HepG2 (cell line): ENCODE data around the gene RPL22L1. TPM values are rescaled to one million over a fixed set of nuclear protein-coding genes. Genes with fewer than 3 reads are reported as not detected.

ENCODE experiments used
- ARNT ChIP-seq: fragments of 450-650 bp; IDR thresholded peaks from 2 replicates; pipeline ENCODE4 v1.6.1; 2017
- CHD4 ChIP-seq: fragments of 200-600 bp; sonication (generic); IDR thresholded peaks from 2 replicates; pipeline ENCODE4 v1.7.0; 2017; ENCODE audit warnings: mild to moderate bottlenecking, low read length, borderline replicate concordance
- HNF4A ChIP-seq: sonication (generic); formaldehyde crosslinking; IDR thresholded peaks from 2 replicates; pipeline ENCODE4 v1.4.0; 2020; ENCODE audit warnings: missing genetic modification reagents
- SCMH1 ChIP-seq: sonication (generic); formaldehyde crosslinking; IDR thresholded peaks from 2 replicates; pipeline ENCODE4 v1.9.0; 2021; ENCODE audit warnings: missing genetic modification reagents, mild to moderate bottlenecking, borderline replicate concordance
- polyA plus RNA-seq, 8 experiments: library from polyadenylated mRNA; depleted of rRNA in 3 of 8; stranded (reverse) in 7 of 8; unstranded in 1 of 8; fragments of >200 nt; fragmentation: Illumina TruSeq in 4 of 8; extraction: Trizol in 4 of 8; gene quantifications; 2 replicates each; pipeline versions ENCODE4 v1.2.1 to v1.2.3, GENCODE V29; 2011 to 2016; ENCODE audit warnings: low read depth in 4 of 8, missing spikeins in 1 of 8, mixed read lengths in 1 of 8; ENCODE audit not compliant: insufficient read depth in 1 of 8
- total RNA-seq, 5 experiments: library from RNA; depleted of rRNA; stranded (reverse); fragments of >200 nt; fragmentation: Illumina TruSeq; extraction: Trizol; gene quantifications; 2 replicates each; pipeline ENCODE4 v1.2.3, GENCODE V29; 2016; ENCODE audit warnings: low read depth in 1 of 5
- TF ChIP-seq, protein P1 (sequence below): sonication (generic); formaldehyde crosslinking; conservative IDR thresholded peaks from 2 replicates; pipeline ENCODE4 v1.4.0; 2020; ENCODE audit warnings: missing genetic modification reagents
- TF ChIP-seq, protein P2 (sequence below): IDR thresholded peaks from 2 replicates; pipeline ENCODE4 v1.6.1; 2016; ENCODE audit warnings: low read depth
- TF ChIP-seq, protein P3 (sequence below), 2 experiments: fragments of 450-650 bp in 1 of 2; sonication (generic) in 1 of 2; formaldehyde crosslinking in 1 of 2; IDR thresholded peaks; 2 replicates each; pipeline versions ENCODE4 v1.6.1 to v1.8.0; 2016 to 2022; ENCODE audit warnings: antibody characterized with exemption in 1 of 2, mild to moderate bottlenecking in 1 of 2, missing genetic modification reagents in 1 of 2
- TF ChIP-seq, protein P4 (sequence below): sonication (generic); formaldehyde crosslinking; IDR thresholded peaks from 2 replicates; pipeline ENCODE4 v1.5.1; 2020; ENCODE audit warnings: missing genetic modification reagents, mild to moderate bottlenecking, borderline replicate concordance

RPL22L1 gene
- total and polyA plus RNA-seq, 2 of the 13 experiments (the other 11 are each of a cell fraction or from before 2014, with no cell fraction given): 42.7 to 152 TPM

DNA sequence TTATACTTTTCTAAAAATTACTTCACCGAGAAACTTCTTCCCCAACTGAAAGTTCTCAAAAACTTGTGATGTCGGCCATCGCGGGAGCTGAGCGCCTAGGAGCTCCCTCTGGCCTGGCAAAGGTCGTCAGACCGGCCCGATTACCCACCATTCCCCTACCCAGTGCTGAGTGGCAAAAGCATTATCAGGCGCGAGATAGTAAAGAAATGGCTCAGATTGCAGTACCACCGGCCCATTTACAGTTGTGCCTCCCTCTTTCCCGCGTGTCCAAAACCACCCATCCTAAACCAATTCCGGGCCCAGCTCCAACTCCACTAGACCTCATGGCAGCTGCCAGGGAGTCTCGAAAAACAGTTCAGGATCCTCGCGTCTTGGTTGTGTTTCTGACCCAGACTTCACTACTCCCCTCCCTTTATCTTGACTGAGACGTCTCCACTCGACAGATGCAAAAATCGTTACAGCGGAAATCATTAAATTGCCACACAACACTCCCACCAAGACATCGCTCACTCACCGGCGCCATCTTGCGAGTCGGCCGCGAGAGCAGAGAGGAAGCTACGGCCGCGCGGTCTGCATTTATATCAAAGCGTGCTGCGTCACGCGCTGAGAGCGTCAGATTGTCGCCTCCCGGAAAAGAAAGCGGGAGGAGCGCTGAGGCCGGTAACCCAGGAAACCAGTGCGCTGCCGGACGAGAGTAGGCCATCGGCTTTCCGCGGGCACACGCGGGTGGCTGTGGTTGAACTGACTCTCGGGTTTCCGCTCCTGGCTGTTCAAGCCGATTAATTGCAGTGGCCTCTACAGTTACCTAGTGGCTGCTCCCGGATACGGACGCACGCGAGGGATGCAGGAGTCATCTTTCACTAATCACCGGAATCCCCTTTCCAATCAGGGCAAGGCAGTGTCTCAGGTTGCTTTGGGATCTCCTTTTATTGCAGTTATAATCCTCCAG lies at the start of gene RPL22L1 (continued):
- TF ChIP-seq, protein P1, sequence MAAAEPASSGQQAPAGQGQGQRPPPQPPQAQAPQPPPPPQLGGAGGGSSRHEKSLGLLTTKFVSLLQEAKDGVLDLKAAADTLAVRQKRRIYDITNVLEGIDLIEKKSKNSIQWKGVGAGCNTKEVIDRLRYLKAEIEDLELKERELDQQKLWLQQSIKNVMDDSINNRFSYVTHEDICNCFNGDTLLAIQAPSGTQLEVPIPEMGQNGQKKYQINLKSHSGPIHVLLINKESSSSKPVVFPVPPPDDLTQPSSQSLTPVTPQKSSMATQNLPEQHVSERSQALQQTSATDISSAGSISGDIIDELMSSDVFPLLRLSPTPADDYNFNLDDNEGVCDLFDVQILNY (CRISPR knock-in tag): no peak; the same call in 1 of the 2 replicates
- TF ChIP-seq CHD4: no peak
- TF ChIP-seq ARNT: no peak
- TF ChIP-seq, protein P2, sequence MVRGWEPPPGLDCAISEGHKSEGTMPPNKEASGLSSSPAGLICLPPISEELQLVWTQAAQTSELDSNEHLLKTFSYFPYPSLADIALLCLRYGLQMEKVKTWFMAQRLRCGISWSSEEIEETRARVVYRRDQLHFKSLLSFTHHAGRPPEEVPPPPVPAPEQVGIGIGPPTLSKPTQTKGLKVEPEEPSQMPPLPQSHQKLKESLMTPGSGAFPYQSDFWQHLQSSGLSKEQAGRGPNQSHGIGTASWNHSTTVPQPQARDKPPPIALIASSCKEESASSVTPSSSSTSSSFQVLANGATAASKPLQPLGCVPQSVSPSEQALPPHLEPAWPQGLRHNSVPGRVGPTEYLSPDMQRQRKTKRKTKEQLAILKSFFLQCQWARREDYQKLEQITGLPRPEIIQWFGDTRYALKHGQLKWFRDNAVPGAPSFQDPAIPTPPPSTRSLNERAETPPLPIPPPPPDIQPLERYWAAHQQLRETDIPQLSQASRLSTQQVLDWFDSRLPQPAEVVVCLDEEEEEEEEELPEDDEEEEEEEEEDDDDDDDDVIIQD: peak; percentile 37; the same call in 1 of the 2 replicates
- TF ChIP-seq, protein P3, sequence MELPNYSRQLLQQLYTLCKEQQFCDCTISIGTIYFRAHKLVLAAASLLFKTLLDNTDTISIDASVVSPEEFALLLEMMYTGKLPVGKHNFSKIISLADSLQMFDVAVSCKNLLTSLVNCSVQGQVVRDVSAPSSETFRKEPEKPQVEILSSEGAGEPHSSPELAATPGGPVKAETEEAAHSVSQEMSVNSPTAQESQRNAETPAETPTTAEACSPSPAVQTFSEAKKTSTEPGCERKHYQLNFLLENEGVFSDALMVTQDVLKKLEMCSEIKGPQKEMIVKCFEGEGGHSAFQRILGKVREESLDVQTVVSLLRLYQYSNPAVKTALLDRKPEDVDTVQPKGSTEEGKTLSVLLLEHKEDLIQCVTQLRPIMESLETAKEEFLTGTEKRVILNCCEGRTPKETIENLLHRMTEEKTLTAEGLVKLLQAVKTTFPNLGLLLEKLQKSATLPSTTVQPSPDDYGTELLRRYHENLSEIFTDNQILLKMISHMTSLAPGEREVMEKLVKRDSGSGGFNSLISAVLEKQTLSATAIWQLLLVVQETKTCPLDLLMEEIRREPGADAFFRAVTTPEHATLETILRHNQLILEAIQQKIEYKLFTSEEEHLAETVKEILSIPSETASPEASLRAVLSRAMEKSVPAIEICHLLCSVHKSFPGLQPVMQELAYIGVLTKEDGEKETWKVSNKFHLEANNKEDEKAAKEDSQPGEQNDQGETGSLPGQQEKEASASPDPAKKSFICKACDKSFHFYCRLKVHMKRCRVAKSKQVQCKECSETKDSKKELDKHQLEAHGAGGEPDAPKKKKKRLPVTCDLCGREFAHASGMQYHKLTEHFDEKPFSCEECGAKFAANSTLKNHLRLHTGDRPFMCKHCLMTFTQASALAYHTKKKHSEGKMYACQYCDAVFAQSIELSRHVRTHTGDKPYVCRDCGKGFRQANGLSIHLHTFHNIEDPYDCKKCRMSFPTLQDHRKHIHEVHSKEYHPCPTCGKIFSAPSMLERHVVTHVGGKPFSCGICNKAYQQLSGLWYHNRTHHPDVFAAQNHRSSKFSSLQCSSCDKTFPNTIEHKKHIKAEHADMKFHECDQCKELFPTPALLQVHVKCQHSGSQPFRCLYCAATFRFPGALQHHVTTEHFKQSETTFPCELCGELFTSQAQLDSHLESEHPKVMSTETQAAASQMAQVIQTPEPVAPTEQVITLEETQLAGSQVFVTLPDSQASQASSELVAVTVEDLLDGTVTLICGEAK (IDR thresholded peaks at IDR 0.05): no peak
- TF ChIP-seq, protein P3 (CRISPR knock-in tag; IDR thresholded peaks at IDR 0.05): peak; percentile 75
- TF ChIP-seq SCMH1 (CRISPR knock-in tag): no peak
- TF ChIP-seq, protein P4, sequence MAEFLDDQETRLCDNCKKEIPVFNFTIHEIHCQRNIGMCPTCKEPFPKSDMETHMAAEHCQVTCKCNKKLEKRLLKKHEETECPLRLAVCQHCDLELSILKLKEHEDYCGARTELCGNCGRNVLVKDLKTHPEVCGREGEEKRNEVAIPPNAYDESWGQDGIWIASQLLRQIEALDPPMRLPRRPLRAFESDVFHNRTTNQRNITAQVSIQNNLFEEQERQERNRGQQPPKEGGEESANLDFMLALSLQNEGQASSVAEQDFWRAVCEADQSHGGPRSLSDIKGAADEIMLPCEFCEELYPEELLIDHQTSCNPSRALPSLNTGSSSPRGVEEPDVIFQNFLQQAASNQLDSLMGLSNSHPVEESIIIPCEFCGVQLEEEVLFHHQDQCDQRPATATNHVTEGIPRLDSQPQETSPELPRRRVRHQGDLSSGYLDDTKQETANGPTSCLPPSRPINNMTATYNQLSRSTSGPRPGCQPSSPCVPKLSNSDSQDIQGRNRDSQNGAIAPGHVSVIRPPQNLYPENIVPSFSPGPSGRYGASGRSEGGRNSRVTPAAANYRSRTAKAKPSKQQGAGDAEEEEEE: no peak
- peak; percentile 9; the same call in 1 of the 2 replicates for TF ChIP-seq HNF4A (CRISPR knock-in tag)
